ENCODE measurements around the gene MST1. TPM values are rescaled to one million over a fixed set of nuclear protein-coding genes. Genes with fewer than 3 reads are reported as not detected.
"Not testable (repeated sequence)": the region's sequence is repeated elsewhere in the genome, so short reads cannot be mapped to it uniquely, and the experiment has no call there.

The MST1 gene
- total RNA-seq, 5 donors from 2014 or later (not counting 1 experiment from before 2014, with no cell fraction given) = 9.9 to 16.1 (median 12.6) TPM

DNA sequence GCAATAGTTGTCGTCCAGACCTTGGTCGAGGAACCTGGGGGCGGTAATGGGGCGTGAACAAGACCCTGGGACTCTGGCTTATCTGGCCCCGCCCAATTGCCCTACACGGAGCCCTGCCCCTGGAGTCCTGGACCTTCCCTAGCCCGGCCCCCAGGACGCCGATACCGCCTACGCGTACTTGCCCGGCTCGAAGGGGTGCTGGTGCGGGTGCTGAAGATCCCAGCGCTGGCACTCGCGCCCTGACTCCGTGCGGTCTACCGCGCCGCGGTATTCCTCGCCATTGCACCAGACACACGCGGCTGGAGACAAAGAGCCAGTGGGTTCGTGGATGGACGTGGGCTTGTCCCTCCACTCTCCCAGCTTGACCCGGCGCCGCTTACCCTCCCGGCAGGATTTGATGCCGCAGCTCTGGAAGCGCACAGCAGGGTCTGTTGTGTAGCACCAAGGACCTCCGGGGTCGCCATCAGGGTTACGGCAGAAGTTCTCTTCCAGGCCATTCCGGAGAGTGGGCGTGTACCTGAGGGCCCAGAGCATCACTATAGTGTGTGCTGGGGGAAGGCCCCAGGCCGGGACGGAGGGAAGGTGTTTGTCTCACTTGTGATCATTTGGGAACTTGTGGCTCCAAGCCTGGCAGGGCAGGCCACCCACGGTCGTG is 2.4 kb downstream of the MST1 start:
- CTCF ChIA-PET; H3K9me3 ChIP-seq; H3K27ac ChIP-seq (ENCODE audit: low read length); H3K9me3 Mint-ChIP-seq; H3K36me3 Mint-ChIP-seq; H3K27me3 Mint-ChIP-seq; POLR2A ChIA-PET; H3K27ac Mint-ChIP-seq: not testable (repeated sequence)
- peak overlapping the region; percentile 27 to 45 for H3K4me3 ChIP-seq (ENCODE audit: control insufficient read depth in 1 of 2, extremely low read depth in 1 of 2, low read length in 1 of 2)
- H3K27me3 ChIP-seq (replicated peaks in 1 of 2; ENCODE audit: control insufficient read depth in 2 of 2, extremely low read depth in 1 of 2, insufficient read depth in 2 of 2, low read length in 1 of 2) = peaks cover 0 to 20% of the 10 kb centered on the region in 2 experiments
- peak overlapping the region; percentile 17 to 97 (median 49) for H3K4me3 Mint-ChIP-seq
- peaks cover 6 to 52% of the 10 kb centered on the region in 2 experiments for H3K4me1 ChIP-seq (ENCODE audit: control insufficient read depth in 1 of 2, extremely low read depth in 1 of 2, insufficient read depth in 2 of 2, low read length in 2 of 2)
- peaks cover 11 to 20% of the 10 kb centered on the region in 2 donors for H3K36me3 ChIP-seq (ENCODE audit: control insufficient read depth in 2 of 2, extremely low read depth in 1 of 2, insufficient read depth in 1 of 2, low read length in 1 of 2)
- DNase-seq (peak in 14 of 35 experiments; percentile 12 to 44 (median 22)), ATAC-seq (replicated peaks in 1 of 4) (peak; percentile 7 to 27 (median 14))
- 22% methylated on average over 36 of the region's 44 CpGs for WGBS (ENCODE audit: insufficient coverage)
- peaks cover 36 to 45% (median 36%) of the 10 kb centered on the region in 3 donors for H3K4me1 Mint-ChIP-seq

DNA sequence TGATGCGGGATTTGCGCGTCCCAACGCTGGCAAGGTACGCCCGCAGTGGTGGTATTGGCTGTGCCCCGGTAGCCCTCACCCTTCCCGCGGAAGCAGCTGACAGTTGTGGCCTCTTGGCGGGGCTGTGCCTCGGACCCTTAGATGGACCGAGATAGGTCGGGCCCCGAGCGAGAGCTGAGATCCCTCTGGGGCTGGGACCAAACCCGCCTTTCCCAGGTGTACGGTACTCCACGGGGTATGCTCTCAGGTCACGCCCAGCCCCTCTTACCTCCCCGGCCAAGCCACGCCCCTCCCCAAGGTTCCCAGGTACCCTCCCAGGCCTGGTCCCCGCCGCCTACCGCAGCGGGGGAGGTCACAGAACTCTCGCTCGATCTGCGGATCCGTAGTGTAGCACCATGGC is 2.9 kb downstream of the MST1 start:
- peak overlapping the region; percentile 27 to 45 for H3K4me3 ChIP-seq (ENCODE audit: control insufficient read depth in 1 of 2, extremely low read depth in 1 of 2, low read length in 1 of 2)
- peaks cover 0 to 20% of the 10 kb centered on the region in 2 experiments for H3K27me3 ChIP-seq (replicated peaks in 1 of 2; ENCODE audit: control insufficient read depth in 2 of 2, extremely low read depth in 1 of 2, insufficient read depth in 2 of 2, low read length in 1 of 2)
- H3K9me3 Mint-ChIP-seq; CTCF ChIA-PET; H3K36me3 Mint-ChIP-seq; H3K27ac ChIP-seq (ENCODE audit: low read length); H3K27ac Mint-ChIP-seq; H3K27me3 Mint-ChIP-seq; H3K9me3 ChIP-seq; POLR2A ChIA-PET: not testable (repeated sequence)
- WGBS (ENCODE audit: insufficient coverage) = 2% methylated on average over 14 of the region's 29 CpGs
- H3K36me3 ChIP-seq (ENCODE audit: control insufficient read depth in 2 of 2, extremely low read depth in 1 of 2, insufficient read depth in 1 of 2, low read length in 1 of 2) = peaks cover 11 to 26% of the 10 kb centered on the region in 2 donors
- DNase-seq (peak in 15 of 35 experiments; percentile 18 to 42 (median 33)), ATAC-seq (replicated peaks in 1 of 4) (peak; percentile 9 to 46 (median 24))
- Mint-ChIP-seq H3K4me3 (peak overlapping the region; percentile 54 to 97 (median 62)), H3K4me1 (peaks cover 30 to 41% (median 32%) of the 10 kb centered on the region in 3 donors)
- peaks cover 4 to 49% of the 10 kb centered on the region in 2 experiments for H3K4me1 ChIP-seq (ENCODE audit: control insufficient read depth in 1 of 2, extremely low read depth in 1 of 2, insufficient read depth in 2 of 2, low read length in 2 of 2)

DNA sequence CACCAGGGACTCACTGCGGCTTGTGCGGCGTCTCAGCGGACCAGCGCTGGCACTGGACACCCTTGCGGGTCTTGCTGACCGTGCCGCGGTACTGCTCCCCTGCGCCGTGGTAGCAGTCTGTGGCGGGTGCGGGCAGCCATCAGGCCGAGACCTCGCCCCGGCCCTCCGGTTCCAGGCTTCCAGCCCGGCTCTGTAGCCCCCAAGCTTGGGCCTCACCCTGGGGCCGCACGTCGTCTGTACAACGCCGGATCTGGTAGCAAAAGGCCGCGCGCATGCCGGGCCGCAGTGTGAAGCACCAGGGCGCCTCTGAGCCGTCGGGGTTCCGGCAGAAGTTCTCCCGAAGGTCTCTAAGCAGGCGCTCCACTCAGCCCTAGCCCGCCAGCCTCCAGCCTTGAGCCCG is 3.4 kb downstream of the MST1 start:
- POLR2A ChIA-PET; H3K27ac Mint-ChIP-seq; H3K4me3 ChIP-seq (ENCODE audit: control insufficient read depth in 1 of 2, extremely low read depth in 1 of 2, low read length in 1 of 2); H3K27me3 Mint-ChIP-seq; CTCF ChIA-PET; DNase-seq; H3K9me3 ChIP-seq; H3K27ac ChIP-seq (ENCODE audit: low read length); H3K9me3 Mint-ChIP-seq; H3K36me3 Mint-ChIP-seq: not testable (repeated sequence)
- Histone ChIP-seq H3K36me3 (ENCODE audit: control insufficient read depth in 2 of 2, extremely low read depth in 1 of 2, insufficient read depth in 1 of 2, low read length in 1 of 2) (peaks cover 11 to 31% of the 10 kb centered on the region in 2 donors), H3K4me1 (ENCODE audit: control insufficient read depth in 1 of 2, extremely low read depth in 1 of 2, insufficient read depth in 2 of 2, low read length in 2 of 2) (peaks cover 4 to 44% of the 10 kb centered on the region in 2 experiments), H3K27me3 (replicated peaks in 1 of 2; ENCODE audit: control insufficient read depth in 2 of 2, extremely low read depth in 1 of 2, insufficient read depth in 2 of 2, low read length in 1 of 2) (peaks cover 0 to 20% of the 10 kb centered on the region in 2 experiments)
- peaks cover 25 to 36% (median 27%) of the 10 kb centered on the region in 3 donors for H3K4me1 Mint-ChIP-seq
- H3K4me3 Mint-ChIP-seq = peak overlapping the region in 2 of 3 donors; percentile 54 to 97
- 30% methylated on average over 29 of the region's 36 CpGs for WGBS (ENCODE audit: insufficient coverage)
- ATAC-seq (replicated peaks in 1 of 4) = peak in 1 of 4 experiments; percentile 4

DNA sequence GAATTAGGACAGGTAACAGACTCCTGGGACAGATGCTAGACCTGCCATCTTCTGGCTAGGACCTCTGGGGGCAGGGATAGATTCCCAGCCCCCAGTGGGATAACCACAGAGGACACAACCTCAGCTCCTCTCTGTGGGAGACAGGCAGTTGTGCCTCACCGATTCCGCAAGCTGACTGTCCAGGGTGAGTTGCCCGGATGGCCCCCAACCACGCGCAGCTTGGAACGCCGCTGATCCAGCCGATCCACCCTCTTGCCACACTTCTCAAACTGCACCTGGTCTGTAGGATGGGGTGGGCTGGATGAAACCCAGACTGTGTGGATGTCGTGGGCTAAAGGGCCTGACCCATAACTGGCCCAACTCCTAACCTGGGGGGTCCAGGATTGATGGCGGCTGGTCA is 4.2 kb downstream of the MST1 start:
- H3K9me3 Mint-ChIP-seq; CTCF ChIA-PET; DNase-seq; H3K27ac ChIP-seq (ENCODE audit: low read length); ATAC-seq (replicated peaks in 1 of 4); POLR2A ChIA-PET; H3K27ac Mint-ChIP-seq; H3K9me3 ChIP-seq; H3K4me3 ChIP-seq (ENCODE audit: control insufficient read depth in 1 of 2, extremely low read depth in 1 of 2, low read length in 1 of 2); H3K36me3 Mint-ChIP-seq; H3K27me3 Mint-ChIP-seq: not testable (repeated sequence)
- WGBS (ENCODE audit: insufficient coverage) = 75% methylated on average over 1 of the region's 10 CpGs
- Histone ChIP-seq H3K4me1 (ENCODE audit: control insufficient read depth in 1 of 2, extremely low read depth in 1 of 2, insufficient read depth in 2 of 2, low read length in 2 of 2) (peaks cover 3 to 37% of the 10 kb centered on the region in 2 experiments), H3K27me3 (replicated peaks in 1 of 2; ENCODE audit: control insufficient read depth in 2 of 2, extremely low read depth in 1 of 2, insufficient read depth in 2 of 2, low read length in 1 of 2) (peaks cover 0 to 20% of the 10 kb centered on the region in 2 experiments), H3K36me3 (ENCODE audit: control insufficient read depth in 2 of 2, extremely low read depth in 1 of 2, insufficient read depth in 1 of 2, low read length in 1 of 2) (peaks cover 11 to 38% of the 10 kb centered on the region in 2 donors)
- Mint-ChIP-seq H3K4me3 (peak overlapping the region in 1 of 3 donors; percentile 42), H3K4me1 (peaks cover 18 to 29% (median 19%) of the 10 kb centered on the region in 3 donors)

DNA sequence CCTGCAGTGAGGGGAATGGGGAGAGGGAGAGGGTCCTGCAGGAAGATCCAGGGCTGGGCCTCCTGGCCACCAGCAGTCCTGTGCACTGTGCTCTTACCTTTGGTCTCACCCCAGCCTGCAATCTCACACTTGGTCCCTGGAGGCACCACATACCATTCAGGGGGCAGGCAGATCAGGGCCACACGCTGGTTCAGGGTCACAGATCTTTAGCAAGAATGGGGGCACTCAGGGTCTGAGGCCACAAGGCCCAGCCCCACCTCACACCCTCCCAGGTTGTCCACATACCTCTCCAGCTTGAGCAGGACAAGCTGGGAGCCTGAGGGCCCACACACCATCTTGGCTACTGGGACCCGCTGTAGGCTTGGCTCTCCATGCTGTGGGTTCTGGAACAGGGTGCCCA is 4.8 kb downstream of the MST1 start:
- H3K4me3 ChIP-seq (ENCODE audit: control insufficient read depth in 1 of 2, extremely low read depth in 1 of 2, low read length in 1 of 2); H3K9me3 Mint-ChIP-seq; CTCF ChIA-PET; H3K27ac Mint-ChIP-seq; H3K9me3 ChIP-seq; ATAC-seq (replicated peaks in 1 of 4); DNase-seq; H3K27ac ChIP-seq (ENCODE audit: low read length); POLR2A ChIA-PET; H3K27me3 Mint-ChIP-seq: not testable (repeated sequence)
- H3K36me3 Mint-ChIP-seq = peaks cover 15% of the 10 kb centered on the region
- H3K4me1 ChIP-seq (ENCODE audit: control insufficient read depth in 1 of 2, extremely low read depth in 1 of 2, insufficient read depth in 2 of 2, low read length in 2 of 2) = peaks cover 0 to 30% of the 10 kb centered on the region in 2 experiments
- WGBS (ENCODE audit: insufficient coverage) = 80% methylated on average over 1 of the region's 2 CpGs
- peaks cover 11 to 45% of the 10 kb centered on the region in 2 donors for H3K36me3 ChIP-seq (ENCODE audit: control insufficient read depth in 2 of 2, extremely low read depth in 1 of 2, insufficient read depth in 1 of 2, low read length in 1 of 2)
- H3K4me1 Mint-ChIP-seq = peaks cover 11 to 28% (median 17%) of the 10 kb centered on the region in 3 donors
- peak overlapping the region in 1 of 3 donors; percentile 42 for H3K4me3 Mint-ChIP-seq
- peaks cover 0 to 20% of the 10 kb centered on the region in 2 experiments for H3K27me3 ChIP-seq (replicated peaks in 1 of 2; ENCODE audit: control insufficient read depth in 2 of 2, extremely low read depth in 1 of 2, insufficient read depth in 2 of 2, low read length in 1 of 2)

DNA sequence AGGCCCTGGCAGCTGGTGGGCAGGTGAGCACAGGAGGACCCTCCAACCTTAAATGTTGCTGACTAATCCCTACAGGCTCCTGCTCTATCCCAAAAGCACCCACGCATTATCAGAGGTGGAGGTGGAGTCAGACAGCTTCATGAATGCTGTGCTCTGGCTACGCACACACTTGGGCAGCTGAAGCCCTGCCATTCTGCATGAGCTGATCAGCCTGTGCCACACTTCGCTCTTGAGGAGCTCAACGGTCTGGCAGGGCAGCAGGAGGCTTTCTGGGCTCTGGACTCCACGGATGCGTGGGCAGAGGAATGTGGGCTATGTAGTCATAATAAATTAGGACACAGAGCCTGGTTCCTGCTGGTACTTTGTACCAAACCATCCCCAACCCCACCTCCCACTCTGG is 6.1 kb downstream of the MST1 start:
- no peaks in the 10 kb centered on the region for H3K9me3 ChIP-seq
- ChIA-PET CTCF (interaction anchor here in 1 of 2 donors (0.5 kb wide), 1 partner anchor 12 kb away, joined by 5 read pairs; no protein-coding TSS in a partner anchor), POLR2A (no interaction called here)
- Mint-ChIP-seq H3K4me1 (peaks cover 0 to 20% (median 12%) of the 10 kb centered on the region in 3 donors), H3K27me3 (peaks cover 0 to 4% of the 10 kb centered on the region in 2 donors), H3K27ac (no peak overlapping the region), H3K4me3 (no peak overlapping the region), H3K9me3 (no peaks in the 10 kb centered on the region), H3K36me3 (peaks cover 20% of the 10 kb centered on the region)
- no peak overlapping the region for H3K4me3 ChIP-seq (ENCODE audit: control insufficient read depth in 1 of 2, extremely low read depth in 1 of 2, low read length in 1 of 2)
- peaks cover 0 to 20% of the 10 kb centered on the region in 2 experiments for H3K27me3 ChIP-seq (replicated peaks in 1 of 2; ENCODE audit: control insufficient read depth in 2 of 2, extremely low read depth in 1 of 2, insufficient read depth in 2 of 2, low read length in 1 of 2)
- no peak for DNase-seq
- no peak overlapping the region for H3K27ac ChIP-seq (ENCODE audit: low read length)
- WGBS (ENCODE audit: insufficient coverage) = 94% methylated on average over 4 of the region's 6 CpGs
- no peak for ATAC-seq (replicated peaks in 1 of 4)
- peaks cover 0 to 20% of the 10 kb centered on the region in 2 experiments for H3K4me1 ChIP-seq (ENCODE audit: control insufficient read depth in 1 of 2, extremely low read depth in 1 of 2, insufficient read depth in 2 of 2, low read length in 2 of 2)
- peaks cover 11 to 58% of the 10 kb centered on the region in 2 donors for H3K36me3 ChIP-seq (ENCODE audit: control insufficient read depth in 2 of 2, extremely low read depth in 1 of 2, insufficient read depth in 1 of 2, low read length in 1 of 2)

Data from T-cell (primary cell).